Bronchial epithelial cell (primary cell): ENCODE data around the gene STRA6. TPM values are rescaled to one million over a fixed set of nuclear protein-coding genes. Genes with fewer than 3 reads are reported as not detected.

Experiments
- DNase-seq: peaks from one replicate; pipeline ENCODE4 v3.0.0-alpha.2; 2010; ENCODE audit warnings: low read depth
- FAIRE-seq: peaks from 2 replicates; lab custom pipeline; 2011; peaks lifted over from hg19 to GRCh38; lab: Jason Lieb, UNC
- H3K27me3 ChIP-seq: 2 replicates; pipeline ENCODE4 v1.5.1; 2011; ENCODE audit warnings: low read length; ENCODE audit not compliant: control insufficient read depth, insufficient read depth
- H3K36me3 ChIP-seq: 2 replicates; pipeline ENCODE4 v1.5.1; 2011; ENCODE audit warnings: low read length; ENCODE audit not compliant: control insufficient read depth, insufficient read depth
- H3K4me3 ChIP-seq: 2 replicates; pipeline ENCODE4 v1.5.1; 2011; ENCODE audit warnings: mild to moderate bottlenecking, low read depth, low read length, control low read depth
- CTCF ChIP-seq: IDR thresholded peaks from 2 replicates; pipeline ENCODE4 v1.5.1; 2011; ENCODE audit warnings: mild to moderate bottlenecking, moderate library complexity, low read length, control low read depth, inconsistent platforms; ENCODE audit not compliant: insufficient read depth, severe bottlenecking
- total RNA-seq: library from RNA; depleted of rRNA; stranded (reverse); fragments of >200 nt; gene quantifications from 2 replicates; pipeline ENCODE4 v1.2.1, GENCODE V29; 2014

STRA6 gene
- total RNA-seq, 1 donor from 2014 or later = 0.26 TPM

DNA sequence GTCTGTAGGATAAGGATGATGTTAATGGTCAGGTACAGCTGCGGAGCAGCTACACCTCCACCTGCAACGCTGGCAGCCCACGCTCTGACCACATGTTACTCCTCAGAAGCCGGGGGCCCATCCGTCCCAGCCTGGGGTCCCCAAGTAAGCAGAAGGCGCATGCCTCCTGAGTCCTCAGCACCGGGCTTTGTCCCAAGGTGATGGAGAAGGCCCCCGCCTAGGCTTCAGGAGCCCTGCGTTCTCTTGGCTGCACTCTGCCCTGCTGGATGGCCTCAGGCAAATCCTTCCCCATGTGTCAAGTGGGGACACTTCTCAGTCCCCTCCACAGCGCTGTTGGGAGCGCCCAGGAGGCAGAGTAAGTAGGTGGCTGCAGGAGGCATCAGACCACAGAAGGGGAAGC lies 14.4 kb downstream of the STRA6 start:
- FAIRE-seq = no peak
- Histone ChIP-seq H3K27me3 (peaks cover 10% of the 10 kb centered on the region), H3K4me3 (no peak overlapping the region), H3K36me3 (no peaks in the 10 kb centered on the region)
- no peak for TF ChIP-seq CTCF
- DNase-seq = no peak

GRCh38 chr15:74185710-74186348 lies 16.8 kb downstream of the STRA6 start:
- no peak for FAIRE-seq
- Histone ChIP-seq H3K27me3 (peaks cover 4% of the 10 kb centered on the region), H3K4me3 (no peak overlapping the region), H3K36me3 (no peaks in the 10 kb centered on the region)
- TF ChIP-seq CTCF = no peak
- DNase-seq = peak; percentile 68

DNA sequence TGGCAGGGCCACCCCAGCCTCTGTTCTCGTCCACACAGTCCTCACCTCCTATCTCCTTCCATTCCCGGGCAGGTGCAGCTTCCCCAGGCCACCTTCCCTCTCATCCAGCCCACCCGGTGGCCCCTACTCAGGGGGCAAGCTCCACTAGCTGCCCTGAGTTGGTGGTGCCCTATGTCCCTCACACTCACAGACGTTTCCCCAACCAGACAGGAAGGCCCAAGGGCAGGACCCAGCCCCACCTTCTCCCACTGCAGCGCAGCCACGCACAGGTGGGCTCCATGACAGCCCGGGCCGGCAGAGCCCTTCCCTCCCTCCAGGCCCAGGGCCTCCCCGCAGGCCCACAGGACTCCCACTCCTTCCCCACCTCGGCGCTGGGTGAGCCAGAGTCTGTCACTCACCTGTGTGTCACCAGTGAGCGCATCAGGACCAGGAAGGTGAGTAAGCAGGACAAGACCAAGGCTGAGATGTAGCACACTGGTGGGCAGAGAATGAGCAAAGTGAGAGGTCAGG lies 17.9 kb downstream of the STRA6 start:
- H3K4me3 ChIP-seq = no peak overlapping the region
- DNase-seq = peak; percentile 42
- no peak for FAIRE-seq
- peaks cover 4% of the 10 kb centered on the region for H3K27me3 ChIP-seq
- TF ChIP-seq CTCF = no peak
- H3K36me3 ChIP-seq = no peaks in the 10 kb centered on the region

GRCh38 chr15:74182131-74182530 lies 20.5 kb downstream of the STRA6 start:
- no peak for DNase-seq
- Histone ChIP-seq H3K36me3 (no peaks in the 10 kb centered on the region), H3K27me3 (no peaks in the 10 kb centered on the region), H3K4me3 (no peak overlapping the region)
- TF ChIP-seq CTCF = no peak
- FAIRE-seq = no peak

- TF ChIP-seq CTCF = no peak
- no peak for DNase-seq
- FAIRE-seq = peak; percentile 97
- H3K4me3 ChIP-seq = no peak overlapping the region
- H3K36me3 ChIP-seq = no peaks in the 10 kb centered on the region
- H3K27me3 ChIP-seq = no peaks in the 10 kb centered on the region
These were observed 21.5 kb downstream of the STRA6 start for GRCh38 chr15:74180881-74181602.
